H1 (cell line): ENCODE results near the gene KIF20A. TPM values are rescaled to one million over a fixed set of nuclear protein-coding genes. Genes with fewer than 3 reads are reported as not detected.

ENCODE experiments used
- CTCF ChIA-PET: fragments of 300-600 bp; sonication (Branson Sonifier 250); formaldehyde crosslinking; loops from one replicate; lab custom pipeline; 2021; ENCODE audit not compliant: partially characterized antibody; lab: Charles Lee
- POLR2A ChIA-PET: fragments of 300-600 bp; sonication (Branson Sonifier 250); formaldehyde crosslinking; loops from one replicate; lab custom pipeline; 2021; ENCODE audit warnings: inconsistent platforms; ENCODE audit not compliant: partially characterized antibody; lab: Charles Lee
- DNase-seq, 2 experiments: peaks; one replicate each; pipeline versions ENCODE4 v3.0.0 to v3.0.0-alpha.2; 2010 to 2022; ENCODE audit warnings: low spot score in 2 of 2, low read depth in 1 of 2, mixed read lengths in 1 of 2
- FAIRE-seq: peaks from 2 replicates; lab custom pipeline; 2011; peaks lifted over from hg19 to GRCh38; lab: Jason Lieb, UNC
- H2AFZ ChIP-seq: 2 replicates; pipeline ENCODE4 v1.8.1; 2012; ENCODE audit warnings: low read length, inconsistent platforms
- H2AK5ac ChIP-seq: 2 replicates; pipeline ENCODE4 v1.6.1; 2013; ENCODE audit warnings: low read depth, low read length
- H2BK120ac ChIP-seq: replicated peaks from 2 replicates; pipeline ENCODE3; 2013; ENCODE audit warnings: low read depth, low read length, inconsistent platforms
- H2BK12ac ChIP-seq: 2 replicates; pipeline ENCODE4 v1.6.1; 2013; ENCODE audit warnings: low read depth, low read length
- H2BK15ac ChIP-seq: 2 replicates; pipeline ENCODE4 v1.6.1; 2013; ENCODE audit warnings: low read length
- H2BK20ac ChIP-seq: 2 replicates; pipeline ENCODE4 v1.6.1; 2013; ENCODE audit warnings: low read length
- H2BK5ac ChIP-seq: 2 replicates; pipeline ENCODE4 v1.6.1; 2013; ENCODE audit warnings: low read depth, low read length
- H3K14ac ChIP-seq: 2 replicates; pipeline ENCODE4 v1.6.1; 2013; ENCODE audit warnings: inconsistent platforms; ENCODE audit not compliant: insufficient read length
- H3K18ac ChIP-seq: 2 replicates; pipeline ENCODE4 v1.6.1; 2013; ENCODE audit warnings: low read length; ENCODE audit errors: extremely low read depth
- H3K23ac ChIP-seq: 2 replicates; pipeline ENCODE4 v1.6.1; 2013; ENCODE audit warnings: inconsistent platforms; ENCODE audit not compliant: insufficient read length
- H3K23me2 ChIP-seq: 2 replicates; pipeline ENCODE4 v1.6.1; 2013; ENCODE audit warnings: low read depth, low read length
- H3K27ac ChIP-seq: 2 replicates; pipeline ENCODE4 v1.6.1; 2011; ENCODE audit warnings: low read depth, low read length, inconsistent platforms
- H3K27me3 ChIP-seq, 4 experiments: replicated peaks in 1 of 4; 1 replicate in 1 of 4; 2 replicates in 3 of 4; pipeline versions ENCODE4 v1.6.1 to v1.8.1; 2011 to 2013; ENCODE audit warnings: low read length in 3 of 4, mild to moderate bottlenecking in 3 of 4, inconsistent platforms in 2 of 4, mixed read lengths in 2 of 4, moderate library complexity in 1 of 4; ENCODE audit not compliant: control insufficient read depth in 3 of 4, insufficient read depth in 3 of 4; ENCODE audit errors: extremely low read depth in 1 of 4
- H3K36me3 ChIP-seq, 4 experiments: 2 replicates each; pipeline versions ENCODE4 v1.6.1 to v1.8.1; 2011 to 2013; ENCODE audit warnings: mild to moderate bottlenecking in 4 of 4, low read length in 3 of 4, moderate library complexity in 2 of 4, control low read depth in 1 of 4, inconsistent platforms in 1 of 4; ENCODE audit not compliant: insufficient read depth in 4 of 4, control insufficient read depth in 2 of 4
- H3K4ac ChIP-seq: replicated peaks from 2 replicates; pipeline ENCODE3; 2013; ENCODE audit warnings: low read length, low read depth, mixed read lengths, inconsistent platforms; ENCODE audit not compliant: insufficient read length
- H3K4me1 ChIP-seq, 4 experiments: replicated peaks in 1 of 4; 1 replicate in 1 of 4; 2 replicates in 3 of 4; pipeline versions ENCODE4 v1.6.1 to v1.8.1; 2011 to 2013; ENCODE audit warnings: low read length in 3 of 4, inconsistent platforms in 2 of 4, mixed read lengths in 1 of 4; ENCODE audit not compliant: insufficient read depth in 4 of 4, control insufficient read depth in 3 of 4
- H3K4me2 ChIP-seq, 2 experiments: 2 replicates each; pipeline versions ENCODE4 v1.6.1 to v1.8.1; 2011 to 2013; ENCODE audit warnings: low read depth in 2 of 2, low read length in 2 of 2, control low read depth in 1 of 2, inconsistent platforms in 1 of 2, mild to moderate bottlenecking in 1 of 2; ENCODE audit not compliant: insufficient read depth in 1 of 2
- H3K4me3 ChIP-seq, 4 experiments: fragments of 200-600, 300-600 bp in 1 of 4; sonication (generic), shearing (Covaris generic), sonication (Bioruptor Twin) in 1 of 4; 2 replicates each; pipeline versions ENCODE4 v1.5.1 to v1.8.1; 2011 to 2016; ENCODE audit warnings: low read length in 4 of 4, low read depth in 3 of 4, control low read depth in 2 of 4, inconsistent platforms in 2 of 4, mild to moderate bottlenecking in 2 of 4, mixed read lengths in 1 of 4, moderate library complexity in 1 of 4; ENCODE audit not compliant: insufficient read depth in 2 of 4; ENCODE audit errors: extremely low read depth in 1 of 4
- H3K56ac ChIP-seq: replicated peaks from 2 replicates; pipeline ENCODE3; 2013; ENCODE audit warnings: low read depth, mild to moderate bottlenecking, mixed read lengths, low read length, inconsistent platforms; ENCODE audit not compliant: insufficient read length
- H3K79me1 ChIP-seq: 2 replicates; pipeline ENCODE4 v1.6.1; 2013; ENCODE audit warnings: low read depth, low read length, control low read depth
- H3K79me2 ChIP-seq, 2 experiments: 2 replicates each; pipeline versions ENCODE4 v1.6.1 to v1.8.1; 2012 to 2013; ENCODE audit warnings: low read length in 2 of 2, mild to moderate bottlenecking in 2 of 2, inconsistent platforms in 1 of 2; ENCODE audit not compliant: insufficient read depth in 2 of 2, control insufficient read depth in 1 of 2
- H3K9ac ChIP-seq, 4 experiments: replicated peaks in 1 of 4; 1 replicate in 1 of 4; 2 replicates in 3 of 4; pipeline versions ENCODE4 v1.6.1 to v1.8.1; 2011 to 2013; ENCODE audit warnings: low read depth in 3 of 4, low read length in 3 of 4, control low read depth in 2 of 4, mild to moderate bottlenecking in 2 of 4, moderate library complexity in 2 of 4, inconsistent platforms in 1 of 4; ENCODE audit errors: extremely low read depth in 1 of 4
- H3K9me3 ChIP-seq, 2 experiments: 2 replicates each; pipeline versions ENCODE4 v1.6.1 to v1.8.1; 2012 to 2013; ENCODE audit warnings: mild to moderate bottlenecking in 2 of 2, moderate library complexity in 2 of 2, control low read depth in 1 of 2, inconsistent platforms in 1 of 2, low read depth in 1 of 2, low read length in 1 of 2, mixed read lengths in 1 of 2; ENCODE audit not compliant: insufficient read depth in 2 of 2
- H4K20me1 ChIP-seq, 2 experiments: replicated peaks in 1 of 2; 2 replicates each; pipeline versions ENCODE3 to v1.8.1; 2011 to 2013; ENCODE audit warnings: inconsistent platforms in 2 of 2, low read length in 2 of 2, mild to moderate bottlenecking in 1 of 2; ENCODE audit not compliant: insufficient read depth in 2 of 2, control insufficient read depth in 1 of 2
- H4K5ac ChIP-seq: 2 replicates; pipeline ENCODE4 v1.6.1; 2013; ENCODE audit warnings: low read length, low read depth, mixed read lengths, inconsistent platforms; ENCODE audit not compliant: insufficient read length
- H4K8ac ChIP-seq: 2 replicates; pipeline ENCODE4 v1.8.0; 2013; ENCODE audit warnings: mild to moderate bottlenecking, moderate library complexity, low read length, inconsistent platforms; ENCODE audit not compliant: insufficient read depth; ENCODE audit errors: extremely low read depth
- H4K91ac ChIP-seq: replicated peaks from 2 replicates; pipeline ENCODE3; 2013; ENCODE audit warnings: low read length, mixed read lengths, inconsistent platforms; ENCODE audit not compliant: insufficient read length
- EP300 ChIP-seq, 2 experiments: IDR thresholded peaks; 1 replicate in 1 of 2; 2 replicates in 1 of 2; pipeline ENCODE4 v1.6.1; 2011 to 2012; ENCODE audit warnings: low read depth in 2 of 2, low read length in 2 of 2, mild to moderate bottlenecking in 2 of 2, borderline replicate concordance in 1 of 2, inconsistent platforms in 1 of 2, moderate library complexity in 1 of 2
- HDAC6 ChIP-seq: IDR thresholded peaks from one replicate; pipeline ENCODE4 v1.7.1; 2012; ENCODE audit warnings: low read depth, mild to moderate bottlenecking, inconsistent platforms, low read length, moderate library complexity
- JUND ChIP-seq: IDR thresholded peaks from 2 replicates; pipeline ENCODE4 v1.6.1; 2011; ENCODE audit warnings: mild to moderate bottlenecking, improper control_type of control experiment, low read length
- POLR2AphosphoS5 ChIP-seq: IDR thresholded peaks from 2 replicates; pipeline ENCODE4 v1.6.1; 2011; ENCODE audit warnings: low read depth, low read length
- POU5F1 ChIP-seq: IDR thresholded peaks from 2 replicates; pipeline ENCODE4 v1.6.1; 2011; ENCODE audit warnings: low read depth, mild to moderate bottlenecking, low read length, moderate library complexity
- RFX5 ChIP-seq: IDR thresholded peaks from 2 replicates; pipeline ENCODE4 v1.6.1; 2011; ENCODE audit warnings: low read depth, low read length, improper control_type of control experiment, borderline replicate concordance
- YY1 ChIP-seq: IDR thresholded peaks from 2 replicates; pipeline ENCODE4 v1.6.1; 2011; ENCODE audit warnings: low read depth, mild to moderate bottlenecking, low read length
- WGBS, 2 experiments: shearing (Covaris generic) in 1 of 2; methylation state at CpG; one replicate each; pipeline versions ENCODE4 v1.1.6 to v1.1.7; 2013 to 2015; ENCODE audit warnings: low lambda C conversion rate in 2 of 2, mixed read lengths in 2 of 2, inconsistent platforms in 1 of 2, low coverage in 1 of 2, missing lambda C conversion rate in 1 of 2; ENCODE audit not compliant: insufficient replicate concordance in 2 of 2, insufficient coverage in 1 of 2, insufficient read length in 1 of 2; ENCODE audit errors: extremely low coverage in 1 of 2, missing lambda C conversion rate in 1 of 2; 5-methylcytosine and 5-hydroxymethylcytosine counted together
- polyA plus RNA-seq, 7 experiments: library from polyadenylated mRNA; depleted of rRNA in 3 of 7; stranded (reverse) in 5 of 7; unstranded in 2 of 7; fragments of >200 nt in 5 of 7; fragments of 200-250 nt in 2 of 7; gene quantifications; 1 replicate in 5 of 7; 2 replicates in 1 of 7; 4 replicates in 1 of 7; pipeline versions ENCODE4 v1.2.1 to v1.2.3, GENCODE V29; 2011 to 2013; ENCODE audit warnings: missing spikeins in 2 of 7, mixed read lengths in 2 of 7
- total RNA-seq: library from RNA; stranded (reverse); fragmentation: NEBNext Ultra II Directional; extraction: Animal tissue kit (Norgen Biotek cat#: 25700); gene quantifications from 2 replicates; pipeline ENCODE4 v1.2.1, GENCODE V29; 2021
- TF ChIP-seq, protein P1 (sequence below), 3 experiments: IDR thresholded peaks; 1 replicate in 2 of 3; 2 replicates in 1 of 3; pipeline versions ENCODE4 v1.5.1 to v1.6.1; 2011; ENCODE audit warnings: low read length in 3 of 3, mild to moderate bottlenecking in 3 of 3, inconsistent platforms in 2 of 3, low read depth in 1 of 3, moderate library complexity in 1 of 3; ENCODE audit not compliant: insufficient read depth in 1 of 3; ENCODE audit errors: control extremely low read depth in 1 of 3

The KIF20A gene
- total and polyA plus RNA-seq, 2 of the 8 experiments (the other 6 are each of a cell fraction or from before 2014, with no cell fraction given) = 33.3 to 67.1 TPM

DNA sequence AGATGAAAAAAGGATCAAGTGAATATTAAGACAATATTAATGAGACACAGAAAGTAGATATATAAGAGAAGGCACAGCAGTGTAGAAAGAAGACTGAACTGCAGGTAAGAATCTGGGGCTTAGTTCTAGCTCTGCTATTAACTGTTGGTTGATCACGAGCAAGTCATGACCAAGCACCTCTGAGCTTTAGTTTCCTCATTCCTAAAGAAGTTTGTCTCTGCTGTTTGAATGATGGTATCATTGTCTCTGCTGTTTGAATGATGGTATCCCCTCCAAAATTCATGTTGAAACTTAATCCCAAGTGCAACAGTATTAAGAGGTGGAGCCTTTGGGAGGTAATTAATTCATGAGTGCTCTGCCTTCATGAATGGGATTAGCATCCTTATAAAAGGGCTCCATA is 37.2 kb upstream of the KIF20A start:
- no peaks in the 10 kb centered on the region for H3K36me3 ChIP-seq
- 70% methylated on average over 1 of the region's 1 CpG; no CpG with 5 or more reads in 1 of the 2 experiments for whole genome bisulfite sequencing, 2 experiments
- CTCF ChIA-PET = interaction anchor here (0.9 to 2.8 kb wide), 2 partner anchors 9 to 73 kb away, joined by 4 to 8 read pairs; no protein-coding TSS in a partner anchor
- H3K14ac ChIP-seq = no peak overlapping the region
- H3K9me3 ChIP-seq = no peaks in the 10 kb centered on the region
- no peaks in the 10 kb centered on the region for H3K79me2 ChIP-seq
- H2BK5ac ChIP-seq = no peak overlapping the region
- no peak overlapping the region for H3K27ac ChIP-seq
- H3K4me2 ChIP-seq = no peak overlapping the region
- no peak overlapping the region for H2BK12ac ChIP-seq
- no peak overlapping the region for H3K18ac ChIP-seq
- no peak overlapping the region for H2AFZ ChIP-seq
- no peak overlapping the region for H3K23ac ChIP-seq
- H2AK5ac ChIP-seq = no peak overlapping the region
- H3K9ac ChIP-seq = no peak overlapping the region
- no peak overlapping the region for H4K5ac ChIP-seq
- no peak overlapping the region for H2BK120ac ChIP-seq
- H4K20me1 ChIP-seq = no peaks in the 10 kb centered on the region
- H3K27me3 ChIP-seq = no peaks in the 10 kb centered on the region
- no peak for FAIRE-seq
- no peak overlapping the region for H2BK20ac ChIP-seq
- H3K79me1 ChIP-seq = no peaks in the 10 kb centered on the region
- H4K91ac ChIP-seq = no peak overlapping the region
- H3K4ac ChIP-seq = no peak overlapping the region
- no peak for DNase-seq
- no peaks in the 10 kb centered on the region; a peak in 1 of 7 replicates for H3K4me1 ChIP-seq
- no peak overlapping the region for H3K4me3 ChIP-seq
- POLR2A ChIA-PET = interaction anchor here (0.6 kb wide), 1 partner anchor 8 kb away, joined by 3 read pairs; no protein-coding TSS in a partner anchor
- H3K23me2 ChIP-seq = peaks cover 4% of the 10 kb centered on the region; the same call in 1 of the 2 replicates
- H3K56ac ChIP-seq = no peak overlapping the region
- H4K8ac ChIP-seq = no peak overlapping the region
- no peak overlapping the region for H2BK15ac ChIP-seq
- TF ChIP-seq HDAC6 (no peak), RFX5 (no peak), EP300 (IDR thresholded peaks at IDR 0.05; ENCODE audit: borderline replicate concordance in 1 of 2, low read depth in 2 of 2, low read length in 2 of 2) (no peak), YY1 (no peak), POLR2AphosphoS5 (no peak), JUND (no peak), POU5F1 (no peak)
- TF ChIP-seq, protein P1, sequence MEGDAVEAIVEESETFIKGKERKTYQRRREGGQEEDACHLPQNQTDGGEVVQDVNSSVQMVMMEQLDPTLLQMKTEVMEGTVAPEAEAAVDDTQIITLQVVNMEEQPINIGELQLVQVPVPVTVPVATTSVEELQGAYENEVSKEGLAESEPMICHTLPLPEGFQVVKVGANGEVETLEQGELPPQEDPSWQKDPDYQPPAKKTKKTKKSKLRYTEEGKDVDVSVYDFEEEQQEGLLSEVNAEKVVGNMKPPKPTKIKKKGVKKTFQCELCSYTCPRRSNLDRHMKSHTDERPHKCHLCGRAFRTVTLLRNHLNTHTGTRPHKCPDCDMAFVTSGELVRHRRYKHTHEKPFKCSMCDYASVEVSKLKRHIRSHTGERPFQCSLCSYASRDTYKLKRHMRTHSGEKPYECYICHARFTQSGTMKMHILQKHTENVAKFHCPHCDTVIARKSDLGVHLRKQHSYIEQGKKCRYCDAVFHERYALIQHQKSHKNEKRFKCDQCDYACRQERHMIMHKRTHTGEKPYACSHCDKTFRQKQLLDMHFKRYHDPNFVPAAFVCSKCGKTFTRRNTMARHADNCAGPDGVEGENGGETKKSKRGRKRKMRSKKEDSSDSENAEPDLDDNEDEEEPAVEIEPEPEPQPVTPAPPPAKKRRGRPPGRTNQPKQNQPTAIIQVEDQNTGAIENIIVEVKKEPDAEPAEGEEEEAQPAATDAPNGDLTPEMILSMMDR (IDR thresholded peaks at IDR 0.05; ENCODE audit: control extremely low read depth in 1 of 3, insufficient read depth in 1 of 3, low read depth in 1 of 3, low read length in 3 of 3) = no peak
